GM12878 (cell line): ENCODE measurements around the gene AKAP13. TPM values are rescaled to one million over a fixed set of nuclear protein-coding genes. Genes with fewer than 3 reads are reported as not detected.
"Not testable (repeated sequence)": the region's sequence is repeated elsewhere in the genome, so short reads cannot be mapped to it uniquely, and the experiment has no call there.

Experiments
- ATAC-seq: fragments of 200-7000 bp; cut with Tn5 transposase; 3 replicates; pipeline ENCODE4 v1.9.1; 2020; ENCODE audit warnings: mild to moderate bottlenecking, moderate library complexity
- BruUV-seq: library from RNA; stranded (reverse); fragments of 400-500 nt; replicated peaks from 2 replicates; lab custom pipeline; 2021; lab: Mats Ljungman, UMichigan
- CTCF ChIA-PET: fragments of 300-600 bp; sonication (Branson Sonifier 250); formaldehyde crosslinking; extraction: SDS; loops from one replicate; lab custom pipeline; 2021; ENCODE audit warnings: inconsistent platforms; lab: Yijun Ruan, JAX
- POLR2A ChIA-PET: fragments of 350-600 bp; formaldehyde crosslinking; extraction: SDS; loops from one replicate; lab custom pipeline; 2021; ENCODE audit warnings: inconsistent platforms; lab: Charles Lee
- RAD21 ChIA-PET: fragments of 300-600 bp; sonication (Branson Sonifier 250); formaldehyde crosslinking; loops from one replicate; lab custom pipeline; 2023; ENCODE audit warnings: antibody characterized with exemption; ENCODE audit not compliant: unreplicated experiment; lab: Charles Lee
- SMC1A ChIA-PET: fragments of 300-600 bp; sonication (Branson Sonifier 250); formaldehyde crosslinking; loops from one replicate; lab custom pipeline; 2023; ENCODE audit not compliant: unreplicated experiment, uncharacterized antibody; lab: Charles Lee
- DNase-seq: peaks from one replicate; pipeline ENCODE4 v3.0.0-alpha.2; 2011; ENCODE audit warnings: low read depth, low spot score
- FAIRE-seq: peaks from 3 replicates; lab custom pipeline; 2011; peaks lifted over from hg19 to GRCh38; lab: Jason Lieb, UNC
- H2AFZ ChIP-seq: 2 replicates; pipeline ENCODE4 v1.6.0; 2011; ENCODE audit warnings: low read depth, low read length, control low read depth; ENCODE audit not compliant: control insufficient read depth
- H3K27ac ChIP-seq: 2 replicates; pipeline ENCODE4 v1.5.1; 2011; ENCODE audit warnings: control low read depth; ENCODE audit not compliant: control insufficient read depth, insufficient read depth
- H3K27me3 ChIP-seq, 2 experiments: replicated peaks in 1 of 2; 2 replicates each; pipeline versions ENCODE4 v1.6.0 to v1.6.1; 2011; ENCODE audit warnings: low read length in 1 of 2; ENCODE audit not compliant: control insufficient read depth in 2 of 2, insufficient read depth in 2 of 2
- H3K36me3 ChIP-seq, 2 experiments: 2 replicates each; pipeline ENCODE4 v1.5.1; 2011; ENCODE audit warnings: low read length in 1 of 2; ENCODE audit not compliant: control insufficient read depth in 2 of 2, insufficient read depth in 2 of 2
- H3K4me1 ChIP-seq: 2 replicates; pipeline ENCODE4 v1.6.1; 2011; ENCODE audit warnings: mild to moderate bottlenecking, low read length, moderate library complexity, mixed read lengths; ENCODE audit not compliant: control insufficient read depth, insufficient read depth
- H3K4me2 ChIP-seq: 2 replicates; pipeline ENCODE4 v1.6.0; 2011; ENCODE audit warnings: control low read depth; ENCODE audit not compliant: control insufficient read depth, insufficient read depth
- H3K4me3 ChIP-seq: fragments of 200-600 bp; sonication (generic); 2 replicates; pipeline ENCODE4 v1.5.1; 2016
- H3K79me2 ChIP-seq: 2 replicates; pipeline ENCODE4 v1.6.0; 2011; ENCODE audit warnings: low read length; ENCODE audit not compliant: control insufficient read depth, insufficient read depth
- H3K9ac ChIP-seq: 2 replicates; pipeline ENCODE4 v1.8.0; 2011; ENCODE audit warnings: low read length, control low read depth, mixed read lengths; ENCODE audit not compliant: control insufficient read depth, insufficient read depth
- H3K9me3 ChIP-seq: replicated peaks from 3 replicates; pipeline ENCODE4 v1.5.1; 2011; ENCODE audit warnings: mild to moderate bottlenecking, low read length; ENCODE audit not compliant: control insufficient read depth, insufficient read depth
- H4K20me1 ChIP-seq: 2 replicates; pipeline ENCODE4 v1.6.0; 2011; ENCODE audit not compliant: control insufficient read depth, insufficient read depth
- ATF3 ChIP-seq: IDR thresholded peaks from 2 replicates; pipeline ENCODE4 v1.6.1; 2011; ENCODE audit warnings: low read depth, mild to moderate bottlenecking, low read length, moderate library complexity, borderline replicate concordance; ENCODE audit errors: extremely low read depth
- BMI1 ChIP-seq: fragments of 450-650 bp; IDR thresholded peaks from 2 replicates; pipeline ENCODE4 v1.6.1; 2016; ENCODE audit warnings: mild to moderate bottlenecking, moderate library complexity, borderline replicate concordance
- DPF2 ChIP-seq: fragments of 450-650 bp; IDR thresholded peaks from 2 replicates; pipeline ENCODE4 v1.6.1; 2017; ENCODE audit warnings: mild to moderate bottlenecking
- ETV6 ChIP-seq, 2 experiments: fragments of 450-650 bp in 1 of 2; IDR thresholded peaks in 1 of 2; conservative IDR thresholded peaks in 1 of 2; 2 replicates each; pipeline ENCODE4 v1.6.1; 2014; ENCODE audit warnings: antibody characterized with exemption in 1 of 2, borderline replicate concordance in 1 of 2, low read depth in 1 of 2, mild to moderate bottlenecking in 1 of 2, moderate library complexity in 1 of 2
- FOXM1 ChIP-seq: IDR thresholded peaks from 2 replicates; pipeline ENCODE4 v1.6.1; 2012; ENCODE audit warnings: low read depth, mild to moderate bottlenecking, inconsistent platforms, low read length, moderate library complexity
- HDAC2 ChIP-seq: fragments of 200-600 bp; sonication (generic); IDR thresholded peaks from 2 replicates; pipeline ENCODE4 v1.6.1; 2017
- HSF1 ChIP-seq: fragments of 150-350 bp; IDR thresholded peaks from 2 replicates; pipeline ENCODE4 v1.6.1; 2014; ENCODE audit warnings: mild to moderate bottlenecking, low read depth, low read length
- NBN ChIP-seq: fragments of 450-650 bp; IDR thresholded peaks from 2 replicates; pipeline ENCODE4 v1.6.1; 2016
- NRF1 ChIP-seq: conservative IDR thresholded peaks from 2 replicates; pipeline ENCODE4 v1.6.1; 2011; ENCODE audit warnings: mild to moderate bottlenecking, low read depth, low read length, improper control_type of control experiment
- POLR2A ChIP-seq: IDR thresholded peaks from 2 replicates; pipeline ENCODE4 v1.6.1; 2011; ENCODE audit warnings: low read depth, mild to moderate bottlenecking, low read length
- RAD51 ChIP-seq: fragments of 450-650 bp; IDR thresholded peaks from 2 replicates; pipeline ENCODE4 v1.6.1; 2016; ENCODE audit warnings: moderate library complexity, mild to moderate bottlenecking, inconsistent platforms
- SMAD5 ChIP-seq: IDR thresholded peaks from 2 replicates; pipeline ENCODE4 v1.6.1; 2016; ENCODE audit warnings: antibody characterized with exemption, low read depth
- TARDBP ChIP-seq: IDR thresholded peaks from 2 replicates; pipeline ENCODE4 v1.6.1; 2016; ENCODE audit warnings: borderline replicate concordance
- ZBED1 ChIP-seq: IDR thresholded peaks from 2 replicates; pipeline ENCODE4 v1.6.1; 2016; ENCODE audit warnings: borderline replicate concordance
- ZSCAN29 ChIP-seq: fragments of 450-650 bp; IDR thresholded peaks from 2 replicates; pipeline ENCODE4 v1.6.1; 2017; ENCODE audit warnings: mild to moderate bottlenecking, moderate library complexity
- WGBS: methylation state at CpG from one replicate; pipeline ENCODE4 v1.1.6; 2016; ENCODE audit warnings: low lambda C conversion rate; ENCODE audit not compliant: insufficient replicate concordance, insufficient coverage; ENCODE audit errors: missing lambda C conversion rate; 5-methylcytosine and 5-hydroxymethylcytosine counted together
- in situ Hi-C: fragments of 300-500 bp; cut with MboI; formaldehyde crosslinking; loops from 9 replicates; pipeline ENCODE4 v1.14.3; 2018; ENCODE audit warnings: mixed read lengths
- intact Hi-C: fragments of 100-400 bp; cut with micrococcal nuclease; formaldehyde crosslinking; loops from one replicate; pipeline ENCODE4 v1.14.2; 2022; ENCODE audit not compliant: unreplicated experiment
- polyA plus RNA-seq, 11 experiments: library from polyadenylated mRNA; depleted of rRNA in 4 of 11; unstranded in 6 of 11; stranded (reverse) in 5 of 11; fragments of >200 nt; fragmentation: Nextera tagmentation in 4 of 11; fragmentation: Illumina TruSeq in 1 of 11; extraction: Ambion mirVana in 4 of 11; extraction: Trizol in 1 of 11; gene quantifications; 1 replicate in 1 of 11; 2 replicates in 10 of 11; pipeline versions ENCODE4 v1.2.1 to v1.2.3, GENCODE V29; 2011 to 2016; ENCODE audit warnings: inconsistent platforms in 2 of 11, missing spikeins in 2 of 11, low read depth in 1 of 11
- total RNA-seq, 4 experiments: library from RNA; depleted of rRNA in 3 of 4; stranded (reverse); fragments of >200 nt in 3 of 4; fragmentation: Illumina TruSeq in 1 of 4; extraction: Trizol in 1 of 4; gene quantifications; 2 replicates each; pipeline versions ENCODE4 v1.2.1 to v1.2.3, GENCODE V29; 2013 to 2021

AKAP13 gene
- total and polyA plus RNA-seq, 10 of the 15 experiments (the other 5 are each of a cell fraction or from before 2014, with no cell fraction given) = 14.4 to 74.9 (median 55.1) TPM

- H3K4me2 ChIP-seq, in situ Hi-C loops: not testable (repeated sequence)
Measured at GRCh38 chr15:85665677-85666076, 285.3 kb downstream of the AKAP13 start.

GRCh38 chr15:85667491-85668424 is 287.4 kb downstream of the AKAP13 start:
- no peaks in the 10 kb centered on the region for H3K27me3 ChIP-seq
- no peak overlapping the region for H3K4me2 ChIP-seq
- H3K4me3 ChIP-seq = no peak overlapping the region
- peaks cover 0 to 23% of the 10 kb centered on the region in 2 experiments; a peak in 1 of 4 replicates for H3K36me3 ChIP-seq
- DNase-seq (no peak), FAIRE-seq (peak; percentile 23), ATAC-seq (peak; percentile 95)
- no peak overlapping the region for H2AFZ ChIP-seq
- peak overlapping the region; percentile 42 for H3K27ac ChIP-seq
- peaks cover 3% of the 10 kb centered on the region; the same call in 1 of the 2 replicates for H3K4me1 ChIP-seq
- CTCF ChIA-PET = interaction anchor here (0.6 to 2.1 kb wide), 5 partner anchors 11 to 62 kb away, joined by 3 to 7 read pairs (median 3); no protein-coding TSS in a partner anchor
- no peaks in the 10 kb centered on the region; the same call in 2 of the 3 replicates for H3K9me3 ChIP-seq
- in situ Hi-C loops = no loop called here
- H4K20me1 ChIP-seq = no peaks in the 10 kb centered on the region
- H3K79me2 ChIP-seq = no peaks in the 10 kb centered on the region
- SMC1A ChIA-PET = interaction anchor here (0.7 to 2.1 kb wide), 16 partner anchors 8 to 177 kb away, joined by 3 to 9 read pairs (median 4); no protein-coding TSS in a partner anchor
- no peak overlapping the region for H3K9ac ChIP-seq
- WGBS = 28% methylated on average over 5 of the region's 5 CpGs
- RAD21 ChIA-PET = interaction anchor here (0.7 to 1.2 kb wide), 7 partner anchors 10 to 62 kb away, joined by 3 to 8 read pairs (median 3); no protein-coding TSS in a partner anchor
- intact Hi-C loops = no loop called here
- POLR2A ChIA-PET = interaction anchor here (0.8 kb wide), 1 partner anchor 22 kb away, joined by 4 read pairs; no protein-coding TSS in a partner anchor
- TSS peak; percentile 74 for BruUV-seq
- TF ChIP-seq NRF1 = no peak
- TF ChIP-seq ZSCAN29 = no peak
- TF ChIP-seq HDAC2 = no peak
- no peak for TF ChIP-seq DPF2
- TF ChIP-seq POLR2A = no peak
- TF ChIP-seq TARDBP = no peak
- no peak for TF ChIP-seq ZBED1
- no peak for TF ChIP-seq ETV6 (conservative IDR thresholded peaks at IDR 0.05 in 1 of 2, IDR thresholded peaks at IDR 0.05 in 1 of 2; ENCODE audit: borderline replicate concordance in 1 of 2, low read depth in 1 of 2)
- no peak for TF ChIP-seq SMAD5
- no peak for TF ChIP-seq RAD51
- TF ChIP-seq HSF1 = no peak
- TF ChIP-seq BMI1 = peak; percentile 87
- TF ChIP-seq NBN = no peak
- peak; percentile 79; the same call in 1 of the 2 replicates for TF ChIP-seq FOXM1
- no peak for TF ChIP-seq ATF3

More at GRCh38 chr15:85665677-85666076, 285.3 kb downstream of the AKAP13 start:
- RAD21 ChIA-PET, H3K4me1 ChIP-seq, H3K4me3 ChIP-seq, H2AFZ ChIP-seq, H3K9me3 ChIP-seq, H3K27ac ChIP-seq, H3K27me3 ChIP-seq, BruUV-seq, H3K79me2 ChIP-seq, H3K9ac ChIP-seq, ATAC-seq, FAIRE-seq, SMC1A ChIA-PET, intact Hi-C loops, POLR2A ChIA-PET, H4K20me1 ChIP-seq, DNase-seq, CTCF ChIA-PET: not testable (repeated sequence)
- WGBS = 100% methylated on average over 6 of the region's 6 CpGs
- peaks cover 0 to 19% of the 10 kb centered on the region in 2 experiments; a peak in 1 of 4 replicates for H3K36me3 ChIP-seq
